HepG2 (cell line): ENCODE measurements around the gene ABCA3. TPM values are rescaled to one million over a fixed set of nuclear protein-coding genes. Genes with fewer than 3 reads are reported as not detected.

Experiments used
- ATAC-seq: fragments of 200-7000 bp; cut with Tn5 transposase; 3 replicates; pipeline ENCODE4 v1.9.1; 2020; ENCODE audit warnings: mild to moderate bottlenecking, moderate library complexity
- BruUV-seq: library from RNA; stranded (reverse); fragments of 400-500 nt; replicated peaks from 2 replicates; lab custom pipeline; 2021; lab: Mats Ljungman, UMichigan
- CTCF ChIA-PET: fragments of 300-600 bp; formaldehyde crosslinking; extraction: SDS; loops from one replicate; lab custom pipeline; 2021; ENCODE audit warnings: low total read pairs, inconsistent platforms, low intra/inter-chr PET ratio; lab: Yijun Ruan, JAX
- POLR2A ChIA-PET: fragments of 350-600 bp; sonication (Branson Sonifier 250); formaldehyde crosslinking; loops from one replicate; lab custom pipeline; 2020; ENCODE audit warnings: antibody characterized with exemption, inconsistent platforms; lab: Yijun Ruan, JAX
- DNase-seq: peaks from one replicate; pipeline ENCODE4 v3.0.0-alpha.2; 2015; ENCODE audit warnings: low spot score
- FAIRE-seq: peaks from 3 replicates; lab custom pipeline; 2011; peaks lifted over from hg19 to GRCh38; lab: Jason Lieb, UNC
- H2AFZ ChIP-seq: one replicate; pipeline ENCODE4 v1.6.1; 2011; ENCODE audit warnings: low read length, inconsistent platforms
- H3K27ac ChIP-seq: fragments of 300-600 bp; 3 replicates; pipeline ENCODE4 v1.8.0; 2011; ENCODE audit warnings: mixed run types, mild to moderate bottlenecking, mixed read lengths, low read length, inconsistent platforms; ENCODE audit not compliant: insufficient read depth; ENCODE audit errors: extremely low read length
- H3K27me3 ChIP-seq, 2 experiments: fragments of 200-600 bp in 1 of 2; 2 replicates in 1 of 2; 3 replicates in 1 of 2; pipeline versions ENCODE4 v1.6.0 to v1.8.0; 2011; ENCODE audit warnings: low read length in 2 of 2, mild to moderate bottlenecking in 2 of 2, moderate library complexity in 2 of 2, inconsistent platforms in 1 of 2; ENCODE audit not compliant: insufficient read depth in 2 of 2, control insufficient read depth in 1 of 2
- H3K36me3 ChIP-seq, 2 experiments: fragments of 200-600 bp in 1 of 2; replicated peaks in 1 of 2; 2 replicates in 1 of 2; 3 replicates in 1 of 2; pipeline versions ENCODE4 v1.5.1 to v1.8.0; 2011; ENCODE audit warnings: low read length in 2 of 2, inconsistent platforms in 1 of 2; ENCODE audit not compliant: insufficient read depth in 2 of 2, control insufficient read depth in 1 of 2
- H3K4me1 ChIP-seq: 2 replicates; pipeline ENCODE4 v1.5.1; 2012; ENCODE audit warnings: low read length, inconsistent platforms; ENCODE audit not compliant: insufficient read depth
- H3K4me2 ChIP-seq: 2 replicates; pipeline ENCODE4 v1.6.0; 2011; ENCODE audit warnings: low read depth, low read length, inconsistent platforms
- H3K4me3 ChIP-seq, 3 experiments: fragments of 200-600 bp in 1 of 3; sonication (generic), shearing (Covaris generic) in 1 of 3; replicated peaks in 1 of 3; 2 replicates each; pipeline ENCODE4 v1.5.1; 2011 to 2016; ENCODE audit warnings: low read length in 3 of 3, inconsistent platforms in 2 of 3, low read depth in 2 of 3, mild to moderate bottlenecking in 2 of 3, control low read depth in 1 of 3, mixed read lengths in 1 of 3; ENCODE audit not compliant: insufficient read depth in 1 of 3
- H3K79me2 ChIP-seq: one replicate; pipeline ENCODE4 v1.6.1; 2011; ENCODE audit warnings: low read length, inconsistent platforms; ENCODE audit not compliant: insufficient read depth
- H3K9ac ChIP-seq: 2 replicates; pipeline ENCODE4 v1.6.0; 2011; ENCODE audit warnings: mild to moderate bottlenecking, low read depth, low read length, inconsistent platforms; ENCODE audit not compliant: insufficient read depth
- H3K9me3 ChIP-seq: 2 replicates; pipeline ENCODE4 v1.5.1; 2012; ENCODE audit warnings: mild to moderate bottlenecking, low read length
- H4K20me1 ChIP-seq: 2 replicates; pipeline ENCODE4 v1.6.0; 2011; ENCODE audit warnings: inconsistent platforms, mild to moderate bottlenecking, low read length, moderate library complexity; ENCODE audit not compliant: insufficient read depth
- BORCS8-MEF2B ChIP-seq: sonication (generic); formaldehyde crosslinking; IDR thresholded peaks from 2 replicates; pipeline ENCODE4 v1.8.0; 2022; ENCODE audit warnings: mild to moderate bottlenecking, missing genetic modification reagents
- DRAP1 ChIP-seq: IDR thresholded peaks from 2 replicates; pipeline ENCODE4 v1.6.1; 2016; ENCODE audit warnings: missing genetic modification reagents, missing compliant biosample characterization
- NKX3-1 ChIP-seq: sonication (generic); formaldehyde crosslinking; IDR thresholded peaks from 2 replicates; pipeline ENCODE4 v1.5.0; 2020; ENCODE audit warnings: missing genetic modification reagents
- PRMT3 ChIP-seq: sonication (generic); formaldehyde crosslinking; IDR thresholded peaks from 2 replicates; pipeline ENCODE4 v1.8.1; 2022; ENCODE audit warnings: low read depth, mild to moderate bottlenecking, moderate library complexity, missing genetic modification reagents, borderline replicate concordance
- RARA ChIP-seq: IDR thresholded peaks from 2 replicates; pipeline ENCODE4 v1.6.1; 2016; ENCODE audit warnings: missing genetic modification reagents, missing compliant biosample characterization
- SMARCE1 ChIP-seq: fragments of 450-650 bp; IDR thresholded peaks from 2 replicates; pipeline ENCODE4 v1.6.1; 2017; ENCODE audit warnings: borderline replicate concordance
- SYNCRIP ChIP-seq: fragments of 200-400 bp; formaldehyde crosslinking; IDR thresholded peaks from 2 replicates; pipeline ENCODE4 v1.6.1; 2018; ENCODE audit warnings: mild to moderate bottlenecking, low read depth, low read length; ENCODE audit not compliant: insufficient read depth
- TEAD2 ChIP-seq: sonication (generic); formaldehyde crosslinking; IDR thresholded peaks from 2 replicates; pipeline ENCODE4 v1.9.0; 2021; ENCODE audit warnings: missing genetic modification reagents
- YEATS4 ChIP-seq: sonication (generic); formaldehyde crosslinking; IDR thresholded peaks from 2 replicates; pipeline ENCODE4 v1.4.0; 2020; ENCODE audit warnings: missing genetic modification reagents, borderline replicate concordance
- ZNF10 ChIP-seq: sonication (generic); formaldehyde crosslinking; IDR thresholded peaks from 2 replicates; pipeline ENCODE4 v1.4.0; 2020; ENCODE audit warnings: mild to moderate bottlenecking, low read depth, missing genetic modification reagents, borderline replicate concordance
- ZNF180 ChIP-seq: sonication (generic); formaldehyde crosslinking; IDR thresholded peaks from 2 replicates; pipeline ENCODE4 v1.4.0; 2020; ENCODE audit warnings: low read depth, missing genetic modification reagents, borderline replicate concordance
- ZNF496 ChIP-seq: sonication (generic); formaldehyde crosslinking; IDR thresholded peaks from 2 replicates; pipeline ENCODE4 v1.8.1; 2023; ENCODE audit warnings: mild to moderate bottlenecking, moderate library complexity, missing genetic modification reagents; ENCODE audit not compliant: insufficient replicate concordance
- ZNF552 ChIP-seq: sonication (generic); formaldehyde crosslinking; IDR thresholded peaks from 2 replicates; pipeline ENCODE4 v1.9.0; 2022; ENCODE audit warnings: missing genetic modification reagents, mild to moderate bottlenecking, borderline replicate concordance
- ZNF687 ChIP-seq: sonication (generic); formaldehyde crosslinking; IDR thresholded peaks from 2 replicates; pipeline ENCODE4 v1.5.1; 2020; ENCODE audit warnings: mild to moderate bottlenecking, missing genetic modification reagents, moderate library complexity
- ZNF720 ChIP-seq: sonication (generic); formaldehyde crosslinking; IDR thresholded peaks from 2 replicates; pipeline ENCODE4 v1.4.0; 2020; ENCODE audit warnings: missing genetic modification reagents
- WGBS: methylation state at CpG from one replicate; pipeline ENCODE4 v1.1.6; 2017; ENCODE audit warnings: low lambda C conversion rate; 5-methylcytosine and 5-hydroxymethylcytosine counted together
- in situ Hi-C: cut with HindIII; loops from 2 replicates; pipeline ENCODE4 v1.10.0; 2017; ENCODE audit warnings: low pct_unique_long_range_greater_than_20kb; ENCODE audit not compliant: extremely low pct_ligation_motif_present
- intact Hi-C: fragments of 100-400 bp; cut with micrococcal nuclease; formaldehyde crosslinking; loops from one replicate; pipeline ENCODE4 v1.10.0; 2022; ENCODE audit not compliant: unreplicated experiment
- polyA plus RNA-seq, 8 experiments: library from polyadenylated mRNA; depleted of rRNA in 3 of 8; stranded (reverse) in 7 of 8; unstranded in 1 of 8; fragments of >200 nt; fragmentation: Illumina TruSeq in 4 of 8; extraction: Trizol in 4 of 8; gene quantifications; 2 replicates each; pipeline versions ENCODE4 v1.2.1 to v1.2.3, GENCODE V29; 2011 to 2016; ENCODE audit warnings: low read depth in 4 of 8, missing spikeins in 1 of 8, mixed read lengths in 1 of 8; ENCODE audit not compliant: insufficient read depth in 1 of 8
- total RNA-seq, 5 experiments: library from RNA; depleted of rRNA; stranded (reverse); fragments of >200 nt; fragmentation: Illumina TruSeq; extraction: Trizol; gene quantifications; 2 replicates each; pipeline ENCODE4 v1.2.3, GENCODE V29; 2016; ENCODE audit warnings: low read depth in 1 of 5
- TF ChIP-seq, protein P1 (sequence below): sonication (generic); formaldehyde crosslinking; IDR thresholded peaks from 2 replicates; pipeline ENCODE4 v1.4.0; 2020; ENCODE audit warnings: missing genetic modification reagents

ABCA3 gene
- total and polyA plus RNA-seq, 2 of the 13 experiments (the other 11 are each of a cell fraction or from before 2014, with no cell fraction given): 0.60 to 1.5 TPM

GRCh38 chr16:2331199-2331930 is 9.2 kb downstream of the ABCA3 start:
- no peak for DNase-seq
- no peaks in the 10 kb centered on the region for H3K4me1 ChIP-seq
- WGBS: 43% methylated on average over 23 of the region's 23 CpGs
- intact Hi-C loops: no loop called here
- TF ChIP-seq BORCS8-MEF2B (no peak), ZNF720 (CRISPR knock-in tag) (no peak), TEAD2 (CRISPR knock-in tag) (no peak), PRMT3 (no peak), ZNF10 (CRISPR knock-in tag) (no peak), ZNF496 (CRISPR knock-in tag) (no peak), YEATS4 (CRISPR knock-in tag) (no peak), ZNF552 (CRISPR knock-in tag) (no peak), ZNF687 (CRISPR knock-in tag) (no peak), SYNCRIP (no peak), DRAP1 (CRISPR knock-in tag) (no peak), SMARCE1 (no peak), NKX3-1 (CRISPR knock-in tag) (no peak), RARA (no peak), ZNF180 (CRISPR knock-in tag) (no peak)
- TF ChIP-seq, protein P1, sequence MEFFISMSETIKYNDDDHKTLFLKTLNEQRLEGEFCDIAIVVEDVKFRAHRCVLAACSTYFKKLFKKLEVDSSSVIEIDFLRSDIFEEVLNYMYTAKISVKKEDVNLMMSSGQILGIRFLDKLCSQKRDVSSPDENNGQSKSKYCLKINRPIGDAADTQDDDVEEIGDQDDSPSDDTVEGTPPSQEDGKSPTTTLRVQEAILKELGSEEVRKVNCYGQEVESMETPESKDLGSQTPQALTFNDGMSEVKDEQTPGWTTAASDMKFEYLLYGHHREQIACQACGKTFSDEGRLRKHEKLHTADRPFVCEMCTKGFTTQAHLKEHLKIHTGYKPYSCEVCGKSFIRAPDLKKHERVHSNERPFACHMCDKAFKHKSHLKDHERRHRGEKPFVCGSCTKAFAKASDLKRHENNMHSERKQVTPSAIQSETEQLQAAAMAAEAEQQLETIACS: no peak
- 0 out of 2 replicates have a peak, but pooled peaks cover 2% of the 10 kb centered on the region for H4K20me1 ChIP-seq
- no peaks in the 10 kb centered on the region for H3K36me3 ChIP-seq
- no peak overlapping the region for H2AFZ ChIP-seq
- H3K9me3 ChIP-seq: no peaks in the 10 kb centered on the region
- no peaks in the 10 kb centered on the region for H3K79me2 ChIP-seq
- ChIA-PET POLR2A (interaction anchor here (0.6 kb wide), 1 partner anchor 82 kb away, joined by 3 read pairs; no protein-coding TSS in a partner anchor), CTCF (no interaction called here)
- H3K27me3 ChIP-seq: peaks cover 10 to 59% of the 10 kb centered on the region in 2 experiments
- no peak overlapping the region for H3K4me2 ChIP-seq
- no peak overlapping the region for H3K4me3 ChIP-seq
- H3K27ac ChIP-seq: no peak overlapping the region
- in situ Hi-C loops: no loop called here
- FAIRE-seq: no peak
- no TSS peak for BruUV-seq
- H3K9ac ChIP-seq: no peak overlapping the region
- no peak for ATAC-seq
